GM12801 (cell line): ENCODE data around the gene CDKL1.

Experiments used
- TF ChIP-seq, protein P1 (sequence below): IDR thresholded peaks from one replicate; pipeline ENCODE4 v1.5.1; 2011; ENCODE audit warnings: control low read depth; ENCODE audit not compliant: insufficient read length; ENCODE audit errors: extremely low read depth

The CDKL1 gene

DNA sequence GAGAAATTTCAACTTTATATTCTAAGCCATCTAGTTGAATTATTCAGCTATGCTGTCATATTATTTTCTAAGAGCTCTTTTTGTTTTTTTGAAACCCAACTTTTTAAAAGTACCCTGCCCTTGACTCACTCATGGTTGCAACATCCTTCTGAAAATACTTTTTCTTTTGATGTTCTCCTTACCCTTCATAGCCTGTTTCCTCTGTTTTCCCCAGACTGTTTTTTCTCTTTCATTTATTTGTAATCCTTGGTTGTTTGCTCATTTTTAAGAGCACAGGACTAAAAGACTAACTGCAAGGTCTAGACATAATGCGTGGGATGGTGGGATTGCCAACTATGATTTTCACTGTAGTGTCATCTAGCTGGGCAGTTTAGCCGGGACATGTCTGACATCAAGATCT is 21.2 kb upstream of the CDKL1 start:
- TF ChIP-seq, protein P1, sequence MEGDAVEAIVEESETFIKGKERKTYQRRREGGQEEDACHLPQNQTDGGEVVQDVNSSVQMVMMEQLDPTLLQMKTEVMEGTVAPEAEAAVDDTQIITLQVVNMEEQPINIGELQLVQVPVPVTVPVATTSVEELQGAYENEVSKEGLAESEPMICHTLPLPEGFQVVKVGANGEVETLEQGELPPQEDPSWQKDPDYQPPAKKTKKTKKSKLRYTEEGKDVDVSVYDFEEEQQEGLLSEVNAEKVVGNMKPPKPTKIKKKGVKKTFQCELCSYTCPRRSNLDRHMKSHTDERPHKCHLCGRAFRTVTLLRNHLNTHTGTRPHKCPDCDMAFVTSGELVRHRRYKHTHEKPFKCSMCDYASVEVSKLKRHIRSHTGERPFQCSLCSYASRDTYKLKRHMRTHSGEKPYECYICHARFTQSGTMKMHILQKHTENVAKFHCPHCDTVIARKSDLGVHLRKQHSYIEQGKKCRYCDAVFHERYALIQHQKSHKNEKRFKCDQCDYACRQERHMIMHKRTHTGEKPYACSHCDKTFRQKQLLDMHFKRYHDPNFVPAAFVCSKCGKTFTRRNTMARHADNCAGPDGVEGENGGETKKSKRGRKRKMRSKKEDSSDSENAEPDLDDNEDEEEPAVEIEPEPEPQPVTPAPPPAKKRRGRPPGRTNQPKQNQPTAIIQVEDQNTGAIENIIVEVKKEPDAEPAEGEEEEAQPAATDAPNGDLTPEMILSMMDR: no peak

DNA sequence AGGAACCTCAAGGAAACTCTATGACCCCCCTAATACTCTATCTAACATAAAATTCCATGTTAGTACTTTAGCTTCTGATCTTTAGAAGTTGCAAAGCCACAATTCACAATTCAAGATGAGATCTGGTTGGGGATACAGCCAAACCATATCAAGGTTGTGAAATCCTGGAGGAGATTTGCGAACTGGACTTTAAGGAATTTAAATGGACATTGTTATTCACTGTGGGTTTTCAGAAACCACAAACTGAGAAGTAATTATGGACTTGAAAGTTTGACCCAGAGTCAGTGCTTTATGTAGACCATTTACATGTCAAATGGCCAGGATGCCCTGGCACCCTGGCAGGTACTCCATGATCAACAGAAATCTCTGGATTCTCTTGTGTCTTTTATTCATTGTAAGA is 14.2 kb upstream of the CDKL1 start:
- TF ChIP-seq, protein P1: no peak

DNA sequence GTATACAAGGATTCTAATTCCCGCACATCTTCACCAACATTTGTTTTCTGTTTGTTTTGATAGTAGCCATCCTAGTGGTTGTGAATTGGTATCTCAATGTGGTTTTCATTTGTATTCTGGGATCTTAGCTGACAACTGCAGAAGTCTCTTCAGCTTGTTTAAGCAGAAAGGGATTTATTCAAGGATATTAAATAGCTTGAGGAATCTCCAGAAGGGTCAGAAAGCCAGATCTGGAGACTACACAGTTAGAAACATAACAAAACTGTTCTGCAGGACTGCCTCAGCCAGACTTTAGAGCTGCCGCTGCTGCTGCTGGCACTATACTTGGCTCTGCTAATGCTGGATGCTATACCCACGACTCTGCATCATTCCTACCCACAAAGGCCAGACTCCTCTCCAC is 13.4 kb upstream of the CDKL1 start:
- TF ChIP-seq, protein P1: no peak

DNA sequence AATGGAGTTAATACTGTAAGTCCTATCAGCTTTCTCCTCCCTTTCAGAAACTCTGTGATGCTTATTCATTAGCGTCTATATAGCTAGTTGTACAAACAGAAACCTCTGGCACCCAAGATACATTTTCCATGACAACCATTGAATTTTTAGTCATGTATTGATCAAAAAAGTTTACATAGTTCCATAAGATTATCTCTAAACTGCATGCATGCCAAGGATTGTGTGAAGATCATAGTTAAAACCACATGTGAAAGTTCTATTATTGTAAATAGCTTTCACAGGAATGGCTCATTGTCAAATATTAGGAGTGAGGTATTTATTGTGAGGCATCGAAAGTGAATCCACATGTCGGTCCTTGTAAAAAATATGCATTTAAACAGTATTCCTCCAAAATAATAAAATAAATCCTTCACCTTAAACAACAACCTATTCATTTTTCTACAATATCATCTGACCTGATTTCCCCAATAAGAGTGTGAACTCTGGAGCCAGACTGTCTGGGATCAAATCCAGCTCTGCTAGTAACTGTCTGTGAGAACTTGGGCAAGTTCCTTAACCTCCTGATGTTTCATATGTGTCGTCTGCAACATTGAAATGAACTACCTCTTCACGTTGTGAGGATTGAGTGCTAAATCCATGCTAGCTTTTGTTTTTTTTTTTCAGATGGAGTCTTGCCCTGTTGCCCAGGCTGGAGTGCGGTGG is 10.6 kb upstream of the CDKL1 start:
- TF ChIP-seq, protein P1: no peak

DNA sequence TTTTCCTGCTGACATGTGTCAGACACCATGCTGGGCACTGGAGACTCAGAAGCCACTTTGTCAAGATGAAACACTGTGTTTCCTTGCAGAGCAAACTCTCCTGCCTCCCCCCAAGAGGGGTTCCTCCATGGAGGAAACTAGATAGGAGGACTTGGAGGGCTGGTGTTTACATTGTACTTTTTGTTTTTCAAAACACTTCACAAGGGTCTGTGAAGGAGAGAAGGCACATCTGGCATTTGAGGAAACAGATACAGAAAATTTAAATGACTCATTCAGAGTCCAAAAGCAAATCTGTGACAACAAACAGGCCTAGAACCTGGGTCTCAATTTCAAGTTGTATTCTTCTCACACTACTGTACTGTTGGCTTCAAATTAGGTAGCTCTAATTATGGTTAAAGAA is 6.7 kb upstream of the CDKL1 start:
- TF ChIP-seq, protein P1: no peak

DNA sequence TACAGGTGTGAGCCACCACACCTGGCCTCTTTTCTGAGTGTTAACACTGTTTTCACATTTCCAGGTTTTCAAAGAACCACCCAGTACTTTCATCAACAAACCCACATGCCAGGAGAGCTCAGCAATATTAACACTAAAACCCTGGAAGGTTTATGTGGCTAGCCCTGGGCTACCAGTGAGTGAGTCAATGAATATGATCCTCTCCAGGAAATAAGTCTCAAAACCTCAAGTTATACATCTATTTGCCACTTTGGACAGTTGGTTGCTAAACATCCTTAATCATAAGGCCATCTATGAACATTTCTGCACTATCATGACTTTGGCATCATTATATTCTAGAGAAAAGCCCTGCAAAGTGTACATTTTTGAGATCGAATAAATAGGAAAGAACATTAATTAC is 6.3 kb upstream of the CDKL1 start:
- TF ChIP-seq, protein P1: no peak

DNA sequence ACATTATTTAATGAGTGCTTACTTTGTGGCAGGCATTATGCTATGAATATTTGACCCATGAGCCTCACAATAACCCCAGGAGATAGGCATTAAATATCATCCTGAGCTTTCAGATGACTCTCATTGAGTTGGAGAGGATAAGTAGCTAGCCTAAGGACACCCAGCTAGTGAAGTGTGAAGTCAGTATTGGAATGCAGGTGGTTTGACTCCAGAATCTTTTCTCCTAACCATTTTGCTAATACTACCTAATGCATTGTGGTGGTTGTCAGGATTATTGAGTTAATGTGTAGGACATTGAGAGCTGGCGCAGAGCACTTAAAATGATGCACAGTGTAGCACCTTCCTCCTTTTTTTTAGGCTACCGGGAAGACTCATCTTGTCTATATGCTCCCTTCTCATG is 3.8 kb upstream of the CDKL1 start:
- TF ChIP-seq, protein P1: no peak
